Heart left ventricle (tissue), 13 donors: ENCODE results near the gene CACNA1E.

ENCODE experiments used
- POLR2A ChIP-seq, 2 donors: fragments of 450-650 bp; IDR thresholded peaks; one replicate each; pipeline ENCODE4 v1.6.1; 2017; ENCODE audit warnings: antibody characterized with exemption in 2 of 2, mild to moderate bottlenecking in 2 of 2, moderate library complexity in 2 of 2
- TF ChIP-seq, protein P1 (sequence below), 12 donors: fragments of 200-600 bp; sonication (generic) in 4 of 12; IDR thresholded peaks; one replicate each; pipeline versions ENCODE4 v1.5.0 to v1.8.0; 2018 to 2022; ENCODE audit warnings: antibody characterized with exemption in 12 of 12, mild to moderate bottlenecking in 5 of 12
- donor health status: ischemic (EF 13 %, LVEDD 7.1; RV severe dilation, severe dysfunction).
- donor health status: DM: no; HTN: yes; CAD: no.
- donor health status: DM: no; HTN: no; CAD: no.
- donor health status: ischemic (EF 25% LVEDD 6.9; RV normal size, moderate dysfunction).
- donor health status: ischemic (EF 25% LVEDD 5.7; RV mildly dilated, moderate dysfunction).
- donor health status: ischemic (EF 35%, LVEDD 5.7; RV mildly dilated, moderate dysfunction).
- donor health status: nonischemic (EF 11% LVEDD 7.7; RV severe dilation, severe dysfunction).
- donor health status: DM: yes; HTN: yes; CAD: no.
- donor health status: PGD.
- donor health status: ischemic (EF 29% LVEDD 5.4; RV normal size, mild dysfunction).
- donor health status: nonischemic (EF 23%, LVEDD 6.1; RV moderate dilation, normal function).

DNA sequence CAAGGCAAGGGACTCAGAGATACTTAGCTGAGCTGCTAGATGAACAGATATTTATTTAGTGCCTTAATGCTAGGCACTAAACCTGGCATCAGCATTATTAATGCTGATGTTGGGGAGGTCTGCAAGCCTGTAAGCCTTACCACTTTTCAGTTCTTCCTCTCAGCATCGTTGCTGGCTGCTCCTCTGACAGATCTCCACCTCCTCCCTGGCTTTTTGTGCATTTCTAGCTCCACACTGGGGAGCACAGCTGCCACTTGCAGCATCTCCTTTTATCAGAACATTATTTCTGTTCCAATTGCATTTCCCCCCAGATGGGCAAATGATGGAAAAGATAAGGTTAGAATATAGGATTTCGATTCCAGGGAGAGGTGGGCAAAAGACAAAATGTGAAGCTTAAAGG is 34.8 kb downstream of the CACNA1E start:
- no peak for TF ChIP-seq POLR2A (IDR thresholded peaks at IDR 0.05)
- TF ChIP-seq, protein P1, sequence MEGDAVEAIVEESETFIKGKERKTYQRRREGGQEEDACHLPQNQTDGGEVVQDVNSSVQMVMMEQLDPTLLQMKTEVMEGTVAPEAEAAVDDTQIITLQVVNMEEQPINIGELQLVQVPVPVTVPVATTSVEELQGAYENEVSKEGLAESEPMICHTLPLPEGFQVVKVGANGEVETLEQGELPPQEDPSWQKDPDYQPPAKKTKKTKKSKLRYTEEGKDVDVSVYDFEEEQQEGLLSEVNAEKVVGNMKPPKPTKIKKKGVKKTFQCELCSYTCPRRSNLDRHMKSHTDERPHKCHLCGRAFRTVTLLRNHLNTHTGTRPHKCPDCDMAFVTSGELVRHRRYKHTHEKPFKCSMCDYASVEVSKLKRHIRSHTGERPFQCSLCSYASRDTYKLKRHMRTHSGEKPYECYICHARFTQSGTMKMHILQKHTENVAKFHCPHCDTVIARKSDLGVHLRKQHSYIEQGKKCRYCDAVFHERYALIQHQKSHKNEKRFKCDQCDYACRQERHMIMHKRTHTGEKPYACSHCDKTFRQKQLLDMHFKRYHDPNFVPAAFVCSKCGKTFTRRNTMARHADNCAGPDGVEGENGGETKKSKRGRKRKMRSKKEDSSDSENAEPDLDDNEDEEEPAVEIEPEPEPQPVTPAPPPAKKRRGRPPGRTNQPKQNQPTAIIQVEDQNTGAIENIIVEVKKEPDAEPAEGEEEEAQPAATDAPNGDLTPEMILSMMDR (IDR thresholded peaks at IDR 0.05): no peak
